Measurements from ENCODE around the gene SAMD4A. TPM values are rescaled to one million over a fixed set of nuclear protein-coding genes. Genes with fewer than 3 reads are reported as not detected.

SAMD4A gene
- total and polyA plus RNA-seq, 11 donors, result 45.0 to 247 (median 138) TPM

GRCh38 chr14:54653712-54654469, 87.0 kb downstream of the SAMD4A start:
- H3K4me3 ChIP-seq, result peak overlapping the region in 2 of 12 donors; percentile 0 to 7
- H3K27ac ChIP-seq, result peak overlapping the region; percentile 38 to 90 (median 86)
- no peaks in the 10 kb centered on the region for H3K36me3 ChIP-seq
- ATAC-seq (peak; percentile 66 to 75 (median 66)), DNase-seq (peak in 4 of 5 donors; percentile 66 to 76 (median 70))
- H3K27me3 ChIP-seq, result no peaks in the 10 kb centered on the region
- no peaks in the 10 kb centered on the region for H3K9me3 ChIP-seq
- intact Hi-C loops (cut with DNase I), result loop anchor here in 6 of 10 donors (2.0 to 5.0 kb wide), 4 partner anchors 21 to 87 kb away; partner anchors contain the start of gene SAMD4A (in 3 of the 6)
- peaks cover 16 to 96% (median 63%) of the 10 kb centered on the region in 12 donors for H3K4me1 ChIP-seq
- no peak for TF ChIP-seq CTCF (IDR thresholded peaks at IDR 0.05)
- 33 to 44% (median 39%) methylated on average over 11 of the region's 11 CpGs for WGBS, 4 donors

GRCh38 chr14:54654605-54655004, 87.7 kb downstream of the SAMD4A start:
- peaks cover 16 to 98% (median 59%) of the 10 kb centered on the region in 12 donors for H3K4me1 ChIP-seq
- H3K4me3 ChIP-seq, result no peak overlapping the region
- ATAC-seq (no peak), DNase-seq (no peak)
- no peaks in the 10 kb centered on the region for H3K9me3 ChIP-seq
- peak overlapping the region in 11 of 12 donors; percentile 83 to 90 (median 86) for H3K27ac ChIP-seq
- no peaks in the 10 kb centered on the region for H3K27me3 ChIP-seq
- intact Hi-C loops (cut with DNase I), result loop anchor here in 6 of 10 donors (5.0 kb wide), 3 partner anchors 33 to 87 kb away; partner anchors contain the start of gene SAMD4A (in 3 of the 6)
- no peak for TF ChIP-seq POLR2A (IDR thresholded peaks at IDR 0.05)
- no peak for TF ChIP-seq CTCF (IDR thresholded peaks at IDR 0.05)
- H3K36me3 ChIP-seq, result no peaks in the 10 kb centered on the region
- WGBS, 4 donors, result 59 to 67% (median 63%) methylated on average over 2 of the region's 2 CpGs

- Histone ChIP-seq H3K4me1 (peaks cover 3 to 95% (median 36%) of the 10 kb centered on the region in 12 donors), H3K27me3 (no peaks in the 10 kb centered on the region), H3K36me3 (no peaks in the 10 kb centered on the region), H3K9me3 (no peaks in the 10 kb centered on the region), H3K27ac (peak overlapping the region in 1 of 12 donors; percentile 23), H3K4me3 (no peak overlapping the region)
- WGBS, 4 donors, result 66 to 84% (median 77%) methylated on average over 3 of the region's 3 CpGs
- intact Hi-C loops (cut with DNase I), result no loop called here
- no peak for TF ChIP-seq CTCF (IDR thresholded peaks at IDR 0.05)
- no peak for TF ChIP-seq POLR2A (IDR thresholded peaks at IDR 0.05)
- no peak for DNase-seq
- no peak for ATAC-seq
These were observed 91.9 kb downstream of the SAMD4A start for GRCh38 chr14:54658836-54659235.

- TF ChIP-seq POLR2A (IDR thresholded peaks at IDR 0.05) (no peak), CTCF (IDR thresholded peaks at IDR 0.05) (no peak)
- 70 to 75% (median 75%) methylated on average over 6 of the region's 6 CpGs for WGBS, 4 donors
- Histone ChIP-seq H3K27ac (peak overlapping the region in 1 of 12 donors; percentile 23), H3K4me1 (peaks cover 0 to 94% (median 31%) of the 10 kb centered on the region in 12 donors), H3K4me3 (no peak overlapping the region), H3K36me3 (no peaks in the 10 kb centered on the region), H3K27me3 (no peaks in the 10 kb centered on the region), H3K9me3 (no peaks in the 10 kb centered on the region)
- intact Hi-C loops (cut with DNase I), result no loop called here
- ATAC-seq (no peak), DNase-seq (no peak)
These were observed 92.4 kb downstream of the SAMD4A start for GRCh38 chr14:54659365-54659764.
